ENCODE data around the gene WSCD1. TPM values are rescaled to one million over a fixed set of nuclear protein-coding genes. Genes with fewer than 3 reads are reported as not detected.

WSCD1 gene
- total RNA-seq, 1 donor from 2014 or later: 16.1 TPM

- Mint-ChIP-seq H3K27ac (no peak overlapping the region), H3K4me3 (no peak overlapping the region), H3K36me3 (peaks cover 4% of the 10 kb centered on the region), H3K4me1 (ENCODE audit: unreplicated experiment) (no peaks in the 10 kb centered on the region), H3K27me3 (no peaks in the 10 kb centered on the region), H3K9me3 (no peaks in the 10 kb centered on the region)
- no peak for DNase-seq (ENCODE audit: extremely low spot score, unreplicated experiment)
- TF ChIP-seq CTCF (conservative IDR thresholded peaks at IDR 0.05): no peak
Observed at GRCh38 chr17:6110592-6110991, 40.4 kb downstream of the WSCD1 start.

GRCh38 chr17:6120351-6120750 lies 50.2 kb downstream of the WSCD1 start:
- peaks cover 5% of the 10 kb centered on the region for H3K9me3 Mint-ChIP-seq
- no peak overlapping the region for H3K27ac Mint-ChIP-seq
- H3K36me3 Mint-ChIP-seq: no peaks in the 10 kb centered on the region
- H3K4me1 Mint-ChIP-seq (ENCODE audit: unreplicated experiment): no peaks in the 10 kb centered on the region
- no peaks in the 10 kb centered on the region for H3K27me3 Mint-ChIP-seq
- no peak for DNase-seq (ENCODE audit: extremely low spot score, unreplicated experiment)
- no peak overlapping the region for H3K4me3 Mint-ChIP-seq
- no peak for TF ChIP-seq CTCF (conservative IDR thresholded peaks at IDR 0.05)

GRCh38 chr17:6124856-6125255 lies 54.7 kb downstream of the WSCD1 start:
- Mint-ChIP-seq H3K9me3 (peaks cover 5% of the 10 kb centered on the region), H3K27me3 (peaks cover 3% of the 10 kb centered on the region), H3K27ac (no peak overlapping the region), H3K36me3 (no peaks in the 10 kb centered on the region), H3K4me3 (no peak overlapping the region), H3K4me1 (ENCODE audit: unreplicated experiment) (no peaks in the 10 kb centered on the region)
- no peak for TF ChIP-seq CTCF (conservative IDR thresholded peaks at IDR 0.05)
- DNase-seq (ENCODE audit: extremely low spot score, unreplicated experiment): no peak

- no peak for DNase-seq (ENCODE audit: extremely low spot score, unreplicated experiment)
- Mint-ChIP-seq H3K4me1 (ENCODE audit: unreplicated experiment) (no peaks in the 10 kb centered on the region), H3K4me3 (no peak overlapping the region), H3K27ac (no peak overlapping the region), H3K27me3 (peaks cover 3% of the 10 kb centered on the region), H3K9me3 (peaks cover 5% of the 10 kb centered on the region), H3K36me3 (no peaks in the 10 kb centered on the region)
- no peak for TF ChIP-seq CTCF (conservative IDR thresholded peaks at IDR 0.05)
Observed at GRCh38 chr17:6126768-6127167, 56.6 kb downstream of the WSCD1 start.

GRCh38 chr17:6134721-6135120 lies 64.5 kb downstream of the WSCD1 start:
- TF ChIP-seq CTCF (conservative IDR thresholded peaks at IDR 0.05): no peak
- H3K4me3 Mint-ChIP-seq: no peak overlapping the region
- DNase-seq (ENCODE audit: extremely low spot score, unreplicated experiment): no peak
- H3K4me1 Mint-ChIP-seq (ENCODE audit: unreplicated experiment): no peaks in the 10 kb centered on the region
- no peaks in the 10 kb centered on the region for H3K36me3 Mint-ChIP-seq
- no peaks in the 10 kb centered on the region for H3K9me3 Mint-ChIP-seq
- no peak overlapping the region for H3K27ac Mint-ChIP-seq
- peaks cover 22% of the 10 kb centered on the region for H3K27me3 Mint-ChIP-seq

- H3K36me3 Mint-ChIP-seq: no peaks in the 10 kb centered on the region
- no peak overlapping the region for H3K27ac Mint-ChIP-seq
- H3K4me3 Mint-ChIP-seq: no peak overlapping the region
- H3K4me1 Mint-ChIP-seq (ENCODE audit: unreplicated experiment): no peaks in the 10 kb centered on the region
- H3K27me3 Mint-ChIP-seq: peaks cover 26% of the 10 kb centered on the region
- TF ChIP-seq CTCF (conservative IDR thresholded peaks at IDR 0.05): no peak
- DNase-seq (ENCODE audit: extremely low spot score, unreplicated experiment): no peak
- no peaks in the 10 kb centered on the region for H3K9me3 Mint-ChIP-seq
Observed at GRCh38 chr17:6135236-6135635, 65.1 kb downstream of the WSCD1 start.

All from type B pancreatic cell (in vitro differentiated cells).